Skin of body (tissue), 2 donors: ENCODE measurements around the gene MACO1. TPM values are rescaled to one million over a fixed set of nuclear protein-coding genes. Genes with fewer than 3 reads are reported as not detected.
"Not testable (repeated sequence)": the region's sequence is repeated elsewhere in the genome, so short reads cannot be mapped to it uniquely, and the experiment has no call there.

ENCODE experiments used
- DNase-seq: peaks from one replicate; lab custom pipeline; 2025; lab: John Stamatoyannopoulos, UW
- total RNA-seq: library from RNA; depleted of rRNA; stranded (reverse); fragments of >200 nt; gene quantifications from one replicate; pipeline ENCODE4 v1.2.3, GENCODE V29; 2014

The MACO1 gene
- 13.1 TPM for total RNA-seq

- DNase-seq: peak; percentile 98
Measured at GRCh38 chr1:25430073-25430966, at the start of gene MACO1. Gene MACO1 (plus strand): TSS chr1:25430897. CDS start chr1:25431099, 202 bp downstream.

DNA sequence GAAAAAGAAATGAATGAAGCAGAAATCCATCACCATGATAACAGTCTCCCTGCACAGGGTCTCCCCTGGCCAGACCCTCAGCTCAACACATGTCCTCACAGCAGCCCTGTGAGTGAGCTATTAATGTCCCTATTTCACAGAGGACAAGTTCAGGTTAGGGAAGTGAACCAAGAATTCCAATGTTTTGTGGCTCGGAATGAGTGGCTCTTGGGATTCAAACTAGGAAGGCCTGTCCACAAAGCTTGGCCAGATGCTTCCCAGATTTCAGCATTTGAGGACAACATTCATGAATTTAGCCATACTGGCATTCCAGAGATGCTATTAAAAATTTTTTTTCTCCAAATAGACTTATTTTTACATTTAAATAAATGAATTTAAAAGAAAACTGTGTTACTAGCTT lies 48.2 kb upstream of the MACO1 start:
- DNase-seq: not testable (repeated sequence)

GRCh38 chr1:25383090-25383489 lies 47.6 kb upstream of the MACO1 start:
- not testable (repeated sequence) for DNase-seq

GRCh38 chr1:25383875-25384274 lies 46.8 kb upstream of the MACO1 start:
- DNase-seq: not testable (repeated sequence)

GRCh38 chr1:25387096-25387495 lies 43.6 kb upstream of the MACO1 start:
- DNase-seq: not testable (repeated sequence)

DNA sequence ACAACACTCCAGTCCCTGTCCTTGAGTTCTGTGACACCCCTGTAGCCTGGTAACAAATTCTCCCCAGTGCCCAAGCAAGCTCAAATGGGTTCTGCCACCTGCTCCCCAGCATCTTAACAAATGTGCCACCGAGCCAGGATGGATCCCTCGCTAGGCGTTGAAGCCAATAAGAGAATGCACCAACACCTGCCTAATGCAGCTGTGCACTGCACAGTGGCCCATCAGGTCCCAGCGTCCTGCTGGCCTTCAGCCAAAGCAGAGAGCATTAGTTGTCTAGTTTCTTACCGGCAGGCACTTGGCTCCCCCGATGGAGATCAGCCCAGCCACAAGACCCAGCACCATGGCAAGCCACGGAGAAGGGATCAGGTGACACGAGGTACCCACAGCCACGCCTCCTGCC lies 42.0 kb upstream of the MACO1 start:
- not testable (repeated sequence) for DNase-seq

DNA sequence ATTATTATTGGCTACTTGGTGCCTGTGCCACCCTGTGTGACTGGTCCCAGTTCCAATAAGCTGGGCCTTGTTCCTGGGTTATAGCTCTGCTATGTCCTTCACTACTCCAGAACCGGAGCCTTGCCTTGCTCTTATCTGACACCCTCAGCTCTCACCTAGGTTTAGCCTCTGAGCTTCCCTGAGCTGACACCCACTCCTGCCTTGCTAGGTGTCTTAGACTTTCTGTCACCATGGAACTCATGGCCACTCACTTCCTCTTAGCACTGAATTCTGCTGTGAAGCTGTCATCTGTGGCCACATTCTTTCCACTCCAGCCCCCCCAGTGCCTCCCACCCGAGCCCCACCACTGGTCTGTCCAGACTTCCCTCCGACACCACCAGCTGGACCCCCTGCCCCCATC lies 41.0 kb upstream of the MACO1 start:
- not testable (repeated sequence) for DNase-seq

DNA sequence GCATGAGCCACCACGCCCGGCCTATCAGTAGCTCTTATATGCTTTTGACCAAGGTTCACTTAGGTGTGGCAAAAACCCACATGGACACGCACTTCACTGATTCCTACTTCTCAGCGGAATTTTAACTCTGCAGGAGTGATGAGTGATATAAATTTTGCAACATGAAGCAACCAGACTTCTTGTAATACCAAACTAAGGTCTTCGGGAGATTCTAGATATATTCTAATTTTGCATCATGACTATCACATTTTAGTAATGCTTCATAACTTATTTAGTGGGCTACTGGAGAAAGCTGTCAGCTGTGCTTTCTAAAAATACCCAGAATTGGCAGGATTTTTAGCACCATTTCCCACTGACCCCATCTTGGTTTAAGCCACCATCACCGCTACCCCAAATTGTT lies 37.9 kb upstream of the MACO1 start:
- no peak for DNase-seq

DNA sequence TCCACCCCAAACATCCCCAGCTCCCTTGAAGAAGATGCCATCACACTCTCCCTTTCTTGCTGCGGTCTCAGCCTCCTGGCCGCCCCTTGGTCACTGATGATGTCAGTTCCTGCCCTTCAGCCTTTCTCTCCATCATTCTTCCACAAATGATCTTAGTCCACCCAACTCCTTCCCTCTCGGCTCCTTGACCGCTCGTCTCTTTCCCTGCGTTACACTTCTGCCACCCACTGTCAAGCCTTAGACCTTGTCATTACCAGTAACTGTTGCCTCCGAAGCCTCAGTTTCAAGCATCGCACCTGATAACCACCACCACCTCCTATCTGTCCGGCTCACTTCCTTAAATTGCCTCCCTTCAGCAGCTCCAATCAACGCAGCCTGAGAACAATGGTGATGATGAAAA lies 33.1 kb upstream of the MACO1 start:
- DNase-seq: not testable (repeated sequence)

DNA sequence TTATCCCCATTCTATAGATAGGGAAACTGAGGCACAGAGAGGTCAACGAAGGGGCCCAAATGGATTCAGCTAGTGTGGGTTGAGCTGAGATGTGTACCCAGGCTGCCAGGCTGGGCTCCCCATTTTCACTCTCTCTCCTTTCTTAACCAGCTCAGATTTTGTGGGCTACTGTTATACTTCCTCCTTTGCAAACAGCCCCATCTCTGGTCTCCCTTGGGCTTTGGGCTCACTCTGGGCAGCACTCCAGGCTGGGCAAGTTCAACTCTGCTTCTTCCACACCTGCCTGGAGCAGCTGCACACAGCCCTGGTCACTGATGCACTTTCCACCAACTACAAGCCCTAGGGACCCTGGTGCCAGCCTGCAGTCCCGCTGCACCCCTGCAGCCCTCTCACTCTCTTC lies 32.6 kb upstream of the MACO1 start:
- DNase-seq: not testable (repeated sequence)

GRCh38 chr1:25402947-25403803 lies 27.5 kb upstream of the MACO1 start:
- not testable (repeated sequence) for DNase-seq

GRCh38 chr1:25405731-25406305 lies 24.9 kb upstream of the MACO1 start:
- DNase-seq: not testable (repeated sequence)

DNA sequence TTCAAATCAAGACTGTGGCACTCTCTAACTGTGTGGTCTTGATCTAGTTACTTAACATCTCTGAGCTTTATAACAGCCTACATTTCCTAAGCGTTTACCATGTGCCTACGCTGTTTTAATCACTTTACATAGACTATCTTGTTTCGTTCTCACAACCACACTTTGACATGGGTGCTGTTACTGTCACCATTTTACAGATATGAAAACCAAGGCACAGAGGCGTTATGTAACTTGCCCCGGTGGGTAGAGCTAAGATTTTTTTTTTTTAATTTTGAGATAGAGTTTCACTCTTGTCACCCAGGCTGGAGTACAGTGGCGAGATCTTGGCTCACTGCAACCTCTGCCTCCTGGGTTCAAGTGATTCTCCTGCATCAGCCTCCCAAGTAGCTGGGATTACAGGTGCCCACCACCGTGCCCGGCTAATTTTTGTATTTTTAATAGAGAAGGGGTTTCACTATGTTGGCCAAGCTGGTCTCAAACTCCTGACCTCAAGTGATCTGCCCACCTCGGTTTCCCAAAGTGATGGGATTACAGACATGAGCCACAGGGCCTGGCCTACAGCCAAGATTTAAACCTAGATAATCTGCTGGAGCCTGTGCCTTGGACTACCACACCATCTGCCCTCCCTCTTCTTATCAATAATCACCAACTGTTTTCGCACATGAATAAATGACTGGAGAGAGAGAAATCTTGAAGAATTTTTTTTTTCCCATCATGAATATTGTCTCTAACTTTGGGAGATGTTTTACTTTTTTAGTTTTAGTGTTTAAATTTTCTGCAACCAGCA lies 20.9 kb upstream of the MACO1 start:
- not testable (repeated sequence) for DNase-seq

DNA sequence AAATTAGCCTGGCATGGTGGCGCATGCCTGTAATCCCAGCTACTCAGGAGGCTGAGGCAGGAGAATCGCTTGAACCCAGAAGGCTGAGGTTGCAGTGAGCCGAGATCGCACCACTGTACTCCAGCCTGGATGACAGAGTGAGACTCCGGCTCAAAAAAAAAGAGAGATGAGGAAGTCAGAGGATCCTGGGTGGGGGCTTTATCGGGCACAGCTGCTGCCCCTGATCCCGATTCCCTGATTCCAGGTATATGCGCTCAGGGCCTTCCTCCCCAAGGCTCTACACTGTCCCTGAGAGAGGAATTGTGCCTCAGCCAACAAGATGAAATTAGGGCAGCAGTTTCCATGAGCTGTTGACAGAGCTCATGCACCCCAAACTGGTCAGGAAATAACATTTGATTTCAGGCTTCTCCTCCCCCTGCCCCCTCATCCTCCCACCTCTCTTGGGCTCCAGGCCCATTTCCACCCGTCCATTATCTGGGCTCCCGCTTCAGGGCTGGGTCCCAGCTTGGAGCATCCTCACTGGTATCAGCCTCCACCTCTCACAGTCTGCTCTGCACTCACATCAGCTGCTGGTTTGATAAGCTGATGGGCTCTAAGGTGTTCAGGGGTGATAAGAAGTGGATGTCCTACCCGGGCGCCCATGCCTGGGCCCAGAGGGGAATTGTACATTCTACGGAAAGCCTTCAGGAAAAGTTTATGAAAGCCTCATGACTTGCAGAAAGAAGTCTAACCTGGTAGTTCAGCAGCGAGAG lies 17.6 kb upstream of the MACO1 start:
- not testable (repeated sequence) for DNase-seq

DNA sequence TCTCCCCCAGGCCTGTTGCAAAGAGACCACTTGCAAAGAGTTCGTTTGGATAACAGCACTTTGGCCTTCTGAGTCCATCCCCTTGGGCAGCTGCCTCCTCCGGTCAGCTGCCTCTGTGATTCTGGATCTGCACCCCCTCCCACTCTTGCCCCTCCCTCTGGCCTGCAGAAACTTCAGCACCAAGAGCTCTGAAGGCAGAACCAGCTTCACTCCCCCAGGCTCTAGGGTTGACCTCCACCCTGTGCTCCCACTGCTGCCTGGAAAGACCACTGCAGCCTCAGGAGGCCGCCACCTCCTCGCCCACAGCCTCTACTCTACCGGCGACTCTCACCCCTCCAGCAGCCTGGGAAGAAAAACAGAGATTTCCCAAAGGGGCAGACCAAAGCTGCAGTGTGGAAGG lies 16.5 kb upstream of the MACO1 start:
- DNase-seq: not testable (repeated sequence)

DNA sequence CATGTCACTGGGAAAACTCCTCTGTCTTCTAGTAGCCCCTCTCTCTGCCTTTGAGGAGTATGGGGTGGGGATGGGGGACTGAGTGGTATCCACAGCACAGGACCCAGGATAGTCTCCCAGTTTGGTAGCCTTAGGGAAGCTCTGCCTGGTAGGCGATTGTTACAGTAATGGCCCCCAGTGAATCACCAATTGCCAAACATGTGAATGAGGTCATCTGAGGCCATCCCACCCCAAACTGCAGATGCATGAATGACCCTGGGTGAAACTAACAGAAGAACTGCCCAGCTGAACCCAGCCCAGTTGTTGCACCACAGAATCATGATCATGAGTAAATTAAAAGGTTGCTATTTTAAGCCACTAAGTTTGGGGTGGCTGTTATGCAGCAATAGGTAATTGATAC lies 16.1 kb upstream of the MACO1 start:
- DNase-seq: not testable (repeated sequence)

GRCh38 chr1:25417280-25417679 lies 13.4 kb upstream of the MACO1 start:
- DNase-seq: not testable (repeated sequence)

GRCh38 chr1:25419339-25419738 lies 11.4 kb upstream of the MACO1 start:
- DNase-seq: not testable (repeated sequence)

- DNase-seq: not testable (repeated sequence)
Measured at GRCh38 chr1:25420715-25421114, 10.0 kb upstream of the MACO1 start, which contains the start of gene RHCE. Gene RHCE (minus strand): TSS chr1:25420825. CDS start chr1:25420786, 39 bp downstream.

- not testable (repeated sequence) for DNase-seq
Measured at GRCh38 chr1:25423206-25423605, 7.5 kb upstream of the MACO1 start.
